GM23338 (cell line): ENCODE measurements around the gene RAPGEFL1. TPM values are rescaled to one million over a fixed set of nuclear protein-coding genes. Genes with fewer than 3 reads are reported as not detected.
"Not testable (repeated sequence)": the region's sequence is repeated elsewhere in the genome, so short reads cannot be mapped to it uniquely, and the experiment has no call there.

Experiments used
- ATAC-seq: fragments of 200-7000 bp; cut with Tn5 transposase; 3 replicates; pipeline ENCODE4 v1.9.1; 2020
- DNase-seq: peaks from one replicate; pipeline ENCODE4 v3.0.0-alpha.2; 2015; ENCODE audit warnings: low spot score
- H2AFZ ChIP-seq: fragments of 200-600 bp; sonication (generic); 2 replicates; pipeline ENCODE4 v1.8.0; 2016; ENCODE audit warnings: antibody characterized with exemption, mild to moderate bottlenecking, moderate library complexity
- H3F3A ChIP-seq: fragments of 200-600 bp; sonication (generic); replicated peaks from 2 replicates; pipeline ENCODE4 v1.8.0; 2017; ENCODE audit warnings: antibody characterized with exemption, mixed run types, low read depth
- H3K27ac ChIP-seq: fragments of 200-600 bp; sonication (generic); 2 replicates; pipeline ENCODE4 v1.6.1; 2016; ENCODE audit warnings: low read depth
- H3K27me3 ChIP-seq: fragments of 200-600 bp; sonication (generic); 2 replicates; pipeline ENCODE4 v1.8.0; 2016; ENCODE audit warnings: mild to moderate bottlenecking, mixed run types, moderate library complexity; ENCODE audit not compliant: insufficient read depth
- H3K36me3 ChIP-seq: fragments of 200-600 bp; sonication (generic); 2 replicates; pipeline ENCODE4 v1.8.0; 2016; ENCODE audit warnings: mild to moderate bottlenecking; ENCODE audit not compliant: insufficient read depth
- H3K4me1 ChIP-seq: fragments of 200-600 bp; sonication (generic); 2 replicates; pipeline ENCODE4 v1.8.0; 2016; ENCODE audit warnings: mild to moderate bottlenecking, moderate library complexity; ENCODE audit not compliant: insufficient read depth
- H3K4me2 ChIP-seq: fragments of 200-600 bp; sonication (generic); 2 replicates; pipeline ENCODE4 v1.7.1; 2017; ENCODE audit warnings: mixed run types
- H3K4me3 ChIP-seq: fragments of 200-600 bp; sonication (generic); 2 replicates; pipeline ENCODE4 v1.6.1; 2016; ENCODE audit warnings: mixed run types
- H3K79me2 ChIP-seq: fragments of 200-600 bp; sonication (generic); replicated peaks from 2 replicates; pipeline ENCODE4 v1.8.0; 2017; ENCODE audit warnings: mild to moderate bottlenecking; ENCODE audit not compliant: insufficient read depth
- H3K9me2 ChIP-seq: fragments of 200-600 bp; sonication (generic); 2 replicates; pipeline ENCODE4 v1.8.0; 2017; ENCODE audit not compliant: insufficient read depth
- H4K20me1 ChIP-seq: fragments of 200-600 bp; sonication (generic); replicated peaks from 2 replicates; pipeline ENCODE4 v1.8.0; 2017; ENCODE audit warnings: mild to moderate bottlenecking; ENCODE audit not compliant: insufficient read depth
- H3K27ac Mint-ChIP-seq: 2 replicates; pipeline ENCODE4 v1.8.0; 2020; ENCODE audit warnings: inconsistent platforms, mild to moderate bottlenecking, moderate library complexity, mixed read lengths
- H3K27me3 Mint-ChIP-seq: 3 replicates; pipeline ENCODE4 v1.8.0; 2022; ENCODE audit warnings: low read depth, mild to moderate bottlenecking, moderate library complexity, mixed read lengths, inconsistent platforms; ENCODE audit not compliant: insufficient read depth, poor library complexity
- H3K36me3 Mint-ChIP-seq: 3 replicates; pipeline ENCODE4 v1.8.0; 2021; ENCODE audit warnings: low read depth, mild to moderate bottlenecking, inconsistent platforms, moderate library complexity, mixed read lengths
- H3K4me1 Mint-ChIP-seq: 3 replicates; pipeline ENCODE4 v1.8.0; 2020; ENCODE audit warnings: mild to moderate bottlenecking, inconsistent platforms, mixed read lengths
- H3K4me3 Mint-ChIP-seq: 3 replicates; pipeline ENCODE4 v1.8.0; 2021; ENCODE audit warnings: moderate library complexity, mild to moderate bottlenecking, inconsistent platforms, mixed read lengths
- H3K9me3 Mint-ChIP-seq: 3 replicates; pipeline ENCODE4 v1.8.0; 2020; ENCODE audit warnings: moderate library complexity, mild to moderate bottlenecking, inconsistent platforms, mixed read lengths
- CREB1 ChIP-seq: fragments of 250-450 bp; sonication (Bioruptor Pico); IDR thresholded peaks from 2 replicates; pipeline ENCODE4 v1.5.0; 2020; ENCODE audit warnings: low read depth, mild to moderate bottlenecking, moderate library complexity
- EZH2phosphoT487 ChIP-seq: fragments of 200-600 bp; sonication (generic); IDR thresholded peaks from one replicate; pipeline ENCODE4 v1.8.1; 2018; ENCODE audit warnings: antibody characterized with exemption; ENCODE audit not compliant: unreplicated experiment
- NANOG ChIP-seq: IDR thresholded peaks from 2 replicates; pipeline ENCODE4 v1.6.1; 2016; ENCODE audit warnings: antibody characterized with exemption, borderline replicate concordance
- POLR2AphosphoS5 ChIP-seq: IDR thresholded peaks from 2 replicates; pipeline ENCODE4 v1.6.1; 2016; ENCODE audit warnings: antibody characterized with exemption, low read depth
- STAT1 ChIP-seq: IDR thresholded peaks from one replicate; pipeline ENCODE4 v1.6.1; 2016; ENCODE audit warnings: antibody characterized with exemption; ENCODE audit not compliant: unreplicated experiment
- ZNF331 ChIP-seq: fragments of 250-450 bp; sonication (Bioruptor Pico); IDR thresholded peaks from 2 replicates; pipeline ENCODE4 v1.5.0; 2020; ENCODE audit warnings: low read depth, mild to moderate bottlenecking, moderate library complexity
- polyA plus RNA-seq: library from polyadenylated mRNA; unstranded; fragments of >200 nt; fragmentation: Nextera tagmentation; extraction: Ambion mirVana; gene quantifications from 2 replicates; pipeline ENCODE4 v1.2.1, GENCODE V29; 2016
- total RNA-seq: library from RNA; depleted of rRNA; stranded (reverse); fragments of >200 nt; shearing (Covaris generic); gene quantifications from 2 replicates; pipeline ENCODE4 v1.2.3, GENCODE V29; 2014
- TF ChIP-seq, protein P1 (sequence below), 2 experiments: fragments of 200-600 bp in 1 of 2; sonication (generic) in 1 of 2; conservative IDR thresholded peaks; 2 replicates each; pipeline versions ENCODE4 v1.5.1 to v1.6.1; 2016 to 2017; ENCODE audit warnings: antibody characterized with exemption in 2 of 2, low read depth in 2 of 2, mild to moderate bottlenecking in 2 of 2, moderate library complexity in 1 of 2
- TF ChIP-seq, protein P2 (sequence below): fragments of 250-450 bp; sonication (Bioruptor Pico); IDR thresholded peaks from 2 replicates; pipeline ENCODE4 v1.5.0; 2020; ENCODE audit warnings: mild to moderate bottlenecking, moderate library complexity
- TF ChIP-seq, protein P3 (sequence below): IDR thresholded peaks from 2 replicates; pipeline ENCODE4 v1.6.1; 2016; ENCODE audit warnings: antibody characterized with exemption

Gene RAPGEFL1
- total and polyA plus RNA-seq, 2 experiments from 2014 or later = 6.7 to 14.0 TPM

DNA sequence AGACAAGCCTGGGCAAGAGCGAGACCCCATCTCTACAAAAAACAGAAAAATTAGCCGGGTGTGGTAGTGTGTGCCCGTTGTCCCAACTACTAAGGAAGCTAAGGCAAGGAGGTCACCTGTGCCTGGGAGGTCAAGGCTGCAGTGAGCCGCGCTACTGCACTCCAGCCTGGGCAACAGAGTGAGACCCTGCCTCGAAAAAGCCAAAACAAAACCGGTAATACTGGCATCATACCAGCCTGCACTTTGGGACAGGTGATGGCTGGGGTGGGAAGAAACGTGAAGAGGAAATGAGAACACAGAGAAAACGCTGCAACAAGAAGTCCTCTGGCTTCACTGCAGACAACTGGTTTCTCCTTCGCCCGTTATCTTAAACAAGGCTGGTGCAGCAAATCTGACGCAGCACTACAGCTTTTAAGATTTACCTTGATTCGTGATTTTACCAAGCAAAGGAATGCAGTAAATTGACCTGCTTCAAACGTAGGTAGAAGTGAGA, 37.7 kb upstream of the RAPGEFL1 start:
- peaks cover 9% of the 10 kb centered on the region; the same call in 1 of the 2 replicates for H3K4me1 ChIP-seq
- ATAC-seq (no peak), DNase-seq (no peak)
- peak overlapping the region; percentile 85 for H3K4me3 ChIP-seq
- peaks cover 37% of the 10 kb centered on the region for H3K36me3 ChIP-seq
- peaks cover 66% of the 10 kb centered on the region for H3K36me3 Mint-ChIP-seq
- peaks cover 3% of the 10 kb centered on the region; the same call in 2 of the 3 replicates for H3K9me3 Mint-ChIP-seq
- TF ChIP-seq, protein P1, sequence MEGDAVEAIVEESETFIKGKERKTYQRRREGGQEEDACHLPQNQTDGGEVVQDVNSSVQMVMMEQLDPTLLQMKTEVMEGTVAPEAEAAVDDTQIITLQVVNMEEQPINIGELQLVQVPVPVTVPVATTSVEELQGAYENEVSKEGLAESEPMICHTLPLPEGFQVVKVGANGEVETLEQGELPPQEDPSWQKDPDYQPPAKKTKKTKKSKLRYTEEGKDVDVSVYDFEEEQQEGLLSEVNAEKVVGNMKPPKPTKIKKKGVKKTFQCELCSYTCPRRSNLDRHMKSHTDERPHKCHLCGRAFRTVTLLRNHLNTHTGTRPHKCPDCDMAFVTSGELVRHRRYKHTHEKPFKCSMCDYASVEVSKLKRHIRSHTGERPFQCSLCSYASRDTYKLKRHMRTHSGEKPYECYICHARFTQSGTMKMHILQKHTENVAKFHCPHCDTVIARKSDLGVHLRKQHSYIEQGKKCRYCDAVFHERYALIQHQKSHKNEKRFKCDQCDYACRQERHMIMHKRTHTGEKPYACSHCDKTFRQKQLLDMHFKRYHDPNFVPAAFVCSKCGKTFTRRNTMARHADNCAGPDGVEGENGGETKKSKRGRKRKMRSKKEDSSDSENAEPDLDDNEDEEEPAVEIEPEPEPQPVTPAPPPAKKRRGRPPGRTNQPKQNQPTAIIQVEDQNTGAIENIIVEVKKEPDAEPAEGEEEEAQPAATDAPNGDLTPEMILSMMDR (conservative IDR thresholded peaks at IDR 0.05; ENCODE audit: low read depth in 2 of 2) = no peak
- TF ChIP-seq ZNF331 (CRISPR knock-in tag) (no peak), NANOG (no peak), STAT1 (no peak), EZH2phosphoT487 (no peak), CREB1 (no peak), POLR2AphosphoS5 (no peak)
- TF ChIP-seq, protein P2, sequence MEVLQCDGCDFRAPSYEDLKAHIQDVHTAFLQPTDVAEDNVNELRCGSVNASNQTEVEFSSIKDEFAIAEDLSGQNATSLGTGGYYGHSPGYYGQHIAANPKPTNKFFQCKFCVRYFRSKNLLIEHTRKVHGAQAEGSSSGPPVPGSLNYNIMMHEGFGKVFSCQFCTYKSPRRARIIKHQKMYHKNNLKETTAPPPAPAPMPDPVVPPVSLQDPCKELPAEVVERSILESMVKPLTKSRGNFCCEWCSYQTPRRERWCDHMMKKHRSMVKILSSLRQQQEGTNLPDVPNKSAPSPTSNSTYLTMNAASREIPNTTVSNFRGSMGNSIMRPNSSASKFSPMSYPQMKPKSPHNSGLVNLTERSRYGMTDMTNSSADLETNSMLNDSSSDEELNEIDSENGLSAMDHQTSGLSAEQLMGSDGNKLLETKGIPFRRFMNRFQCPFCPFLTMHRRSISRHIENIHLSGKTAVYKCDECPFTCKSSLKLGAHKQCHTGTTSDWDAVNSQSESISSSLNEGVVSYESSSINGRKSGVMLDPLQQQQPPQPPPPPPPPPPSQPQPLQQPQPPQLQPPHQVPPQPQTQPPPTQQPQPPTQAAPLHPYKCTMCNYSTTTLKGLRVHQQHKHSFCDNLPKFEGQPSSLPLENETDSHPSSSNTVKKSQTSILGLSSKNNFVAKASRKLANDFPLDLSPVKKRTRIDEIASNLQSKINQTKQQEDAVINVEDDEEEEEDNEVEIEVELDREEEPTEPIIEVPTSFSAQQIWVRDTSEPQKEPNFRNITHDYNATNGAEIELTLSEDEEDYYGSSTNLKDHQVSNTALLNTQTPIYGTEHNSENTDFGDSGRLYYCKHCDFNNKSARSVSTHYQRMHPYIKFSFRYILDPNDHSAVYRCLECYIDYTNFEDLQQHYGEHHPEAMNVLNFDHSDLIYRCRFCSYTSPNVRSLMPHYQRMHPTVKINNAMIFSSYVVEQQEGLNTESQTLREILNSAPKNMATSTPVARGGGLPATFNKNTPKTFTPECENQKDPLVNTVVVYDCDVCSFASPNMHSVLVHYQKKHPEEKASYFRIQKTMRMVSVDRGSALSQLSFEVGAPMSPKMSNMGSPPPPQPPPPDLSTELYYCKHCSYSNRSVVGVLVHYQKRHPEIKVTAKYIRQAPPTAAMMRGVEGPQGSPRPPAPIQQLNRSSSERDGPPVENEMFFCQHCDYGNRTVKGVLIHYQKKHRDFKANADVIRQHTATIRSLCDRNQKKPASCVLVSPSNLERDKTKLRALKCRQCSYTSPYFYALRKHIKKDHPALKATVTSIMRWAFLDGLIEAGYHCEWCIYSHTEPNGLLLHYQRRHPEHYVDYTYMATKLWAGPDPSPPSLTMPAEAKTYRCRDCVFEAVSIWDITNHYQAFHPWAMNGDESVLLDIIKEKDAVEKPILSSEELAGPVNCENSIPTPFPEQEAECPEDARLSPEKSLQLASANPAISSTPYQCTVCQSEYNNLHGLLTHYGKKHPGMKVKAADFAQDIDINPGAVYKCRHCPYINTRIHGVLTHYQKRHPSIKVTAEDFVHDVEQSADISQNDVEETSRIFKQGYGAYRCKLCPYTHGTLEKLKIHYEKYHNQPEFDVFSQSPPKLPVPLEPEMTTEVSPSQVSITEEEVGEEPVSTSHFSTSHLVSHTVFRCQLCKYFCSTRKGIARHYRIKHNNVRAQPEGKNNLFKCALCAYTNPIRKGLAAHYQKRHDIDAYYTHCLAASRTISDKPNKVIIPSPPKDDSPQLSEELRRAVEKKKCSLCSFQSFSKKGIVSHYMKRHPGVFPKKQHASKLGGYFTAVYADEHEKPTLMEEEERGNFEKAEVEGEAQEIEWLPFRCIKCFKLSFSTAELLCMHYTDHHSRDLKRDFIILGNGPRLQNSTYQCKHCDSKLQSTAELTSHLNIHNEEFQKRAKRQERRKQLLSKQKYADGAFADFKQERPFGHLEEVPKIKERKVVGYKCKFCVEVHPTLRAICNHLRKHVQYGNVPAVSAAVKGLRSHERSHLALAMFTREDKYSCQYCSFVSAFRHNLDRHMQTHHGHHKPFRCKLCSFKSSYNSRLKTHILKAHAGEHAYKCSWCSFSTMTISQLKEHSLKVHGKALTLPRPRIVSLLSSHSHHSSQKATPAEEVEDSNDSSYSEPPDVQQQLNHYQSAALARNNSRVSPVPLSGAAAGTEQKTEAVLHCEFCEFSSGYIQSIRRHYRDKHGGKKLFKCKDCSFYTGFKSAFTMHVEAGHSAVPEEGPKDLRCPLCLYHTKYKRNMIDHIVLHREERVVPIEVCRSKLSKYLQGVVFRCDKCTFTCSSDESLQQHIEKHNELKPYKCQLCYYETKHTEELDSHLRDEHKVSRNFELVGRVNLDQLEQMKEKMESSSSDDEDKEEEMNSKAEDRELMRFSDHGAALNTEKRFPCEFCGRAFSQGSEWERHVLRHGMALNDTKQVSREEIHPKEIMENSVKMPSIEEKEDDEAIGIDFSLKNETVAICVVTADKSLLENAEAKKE = no peak
- TF ChIP-seq, protein P3, sequence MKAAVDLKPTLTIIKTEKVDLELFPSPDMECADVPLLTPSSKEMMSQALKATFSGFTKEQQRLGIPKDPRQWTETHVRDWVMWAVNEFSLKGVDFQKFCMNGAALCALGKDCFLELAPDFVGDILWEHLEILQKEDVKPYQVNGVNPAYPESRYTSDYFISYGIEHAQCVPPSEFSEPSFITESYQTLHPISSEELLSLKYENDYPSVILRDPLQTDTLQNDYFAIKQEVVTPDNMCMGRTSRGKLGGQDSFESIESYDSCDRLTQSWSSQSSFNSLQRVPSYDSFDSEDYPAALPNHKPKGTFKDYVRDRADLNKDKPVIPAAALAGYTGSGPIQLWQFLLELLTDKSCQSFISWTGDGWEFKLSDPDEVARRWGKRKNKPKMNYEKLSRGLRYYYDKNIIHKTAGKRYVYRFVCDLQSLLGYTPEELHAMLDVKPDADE = no peak
- peaks cover 13% of the 10 kb centered on the region for H3K27me3 Mint-ChIP-seq
- H3K27ac ChIP-seq = peak overlapping the region; percentile 98
- peak overlapping the region; percentile 90 for H3K4me3 Mint-ChIP-seq
- H3K79me2 ChIP-seq = peaks cover 62% of the 10 kb centered on the region
- no peaks in the 10 kb centered on the region for H3K9me2 ChIP-seq
- peaks cover 23% of the 10 kb centered on the region for H3F3A ChIP-seq
- no peaks in the 10 kb centered on the region for H3K27me3 ChIP-seq
- peaks cover 11% of the 10 kb centered on the region; the same call in 1 of the 2 replicates for H4K20me1 ChIP-seq
- peak overlapping the region; percentile 84 for H3K4me2 ChIP-seq
- peak overlapping the region; percentile 98 for H3K27ac Mint-ChIP-seq
- H3K4me1 Mint-ChIP-seq = peaks cover 21% of the 10 kb centered on the region
- H2AFZ ChIP-seq = no peak overlapping the region

DNA sequence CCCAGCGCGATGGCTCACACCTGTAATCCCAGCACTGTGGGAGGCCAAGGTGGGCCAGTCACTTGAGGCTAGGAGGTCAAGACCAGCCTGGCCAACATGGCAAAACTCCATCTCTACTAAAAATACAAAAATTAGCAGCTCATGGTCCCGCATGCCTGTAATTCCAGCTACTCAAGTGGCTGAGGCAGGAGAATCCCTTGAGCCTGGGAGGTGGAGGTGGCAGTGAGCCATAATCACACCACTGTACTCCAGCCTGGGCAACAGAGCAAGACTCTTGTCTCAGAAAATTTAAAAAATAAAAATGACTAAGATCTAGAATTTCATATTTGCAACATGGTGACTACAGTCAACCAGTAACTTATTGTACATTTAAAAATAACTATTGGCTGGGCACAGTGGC, 34.1 kb upstream of the RAPGEFL1 start:
- not testable (repeated sequence) for DNase-seq, H3K27ac Mint-ChIP-seq, H3K4me1 ChIP-seq, H2AFZ ChIP-seq, H3K4me3 Mint-ChIP-seq, H3K4me2 ChIP-seq, H3K4me3 ChIP-seq, H3K9me2 ChIP-seq, H3K27me3 ChIP-seq, H3K9me3 Mint-ChIP-seq, ATAC-seq, H3K27ac ChIP-seq
- Mint-ChIP-seq H3K36me3 (peaks cover 66% of the 10 kb centered on the region), H3K4me1 (peaks cover 21% of the 10 kb centered on the region), H3K27me3 (peaks cover 19% of the 10 kb centered on the region)
- peaks cover 82% of the 10 kb centered on the region for H3K79me2 ChIP-seq
- H3K36me3 ChIP-seq = peaks cover 25% of the 10 kb centered on the region
- peaks cover 22% of the 10 kb centered on the region for H3F3A ChIP-seq
- peaks cover 13% of the 10 kb centered on the region for H4K20me1 ChIP-seq
